Adrenal gland (tissue), 12 donors: ENCODE data around the gene FAM221B. TPM values are rescaled to one million over a fixed set of nuclear protein-coding genes. Genes with fewer than 3 reads are reported as not detected.

Experiments used
- DNase-seq, 7 donors: peaks; one replicate each; pipeline ENCODE4 v3.0.0-alpha.2; 2019 to 2020
- H3K27ac ChIP-seq, 5 donors: fragments of 200-600 bp; sonication (generic) in 4 of 5; 1 replicate in 3 of 5; 2 replicates in 2 of 5; pipeline versions ENCODE4 v1.5.1 to v1.8.0; 2016 to 2020; ENCODE audit warnings: mild to moderate bottlenecking in 1 of 5
- H3K27me3 ChIP-seq: fragments of 200-600 bp; 2 replicates; pipeline ENCODE4 v1.8.0; 2021
- H3K36me3 ChIP-seq, 2 donors: fragments of 200-600 bp; replicated peaks in 1 of 2; 1 replicate in 1 of 2; 2 replicates in 1 of 2; pipeline versions ENCODE4 v1.5.1 to v1.8.0; 2018 to 2022
- H3K4me1 ChIP-seq, 2 donors: fragments of 200-600 bp; replicated peaks in 1 of 2; 1 replicate in 1 of 2; 2 replicates in 1 of 2; pipeline versions ENCODE4 v1.5.1 to v1.8.0; 2018 to 2021
- H3K4me3 ChIP-seq, 4 donors: fragments of 200-600 bp; sonication (generic) in 3 of 4; one replicate each; pipeline ENCODE4 v1.5.1; 2016 to 2018
- H3K9me3 ChIP-seq, 3 donors: fragments of 200-600 bp; sonication (generic) in 1 of 3; replicated peaks in 1 of 3; 1 replicate in 2 of 3; 2 replicates in 1 of 3; pipeline versions ENCODE4 v1.5.1 to v1.8.0; 2016 to 2021
- POLR2A ChIP-seq, 2 donors: fragments of 450-650 bp; IDR thresholded peaks; one replicate each; pipeline ENCODE4 v1.6.1; 2017; ENCODE audit warnings: antibody characterized with exemption in 2 of 2, mild to moderate bottlenecking in 2 of 2, moderate library complexity in 1 of 2
- WGBS, 4 donors: extraction: QIAGEN DNeasy Blood & Tissue Kit in 2 of 4; methylation state at CpG; one replicate each; pipeline versions ENCODE4 v1.1.5 to v1.1.7; 2013 to 2017; 5-methylcytosine and 5-hydroxymethylcytosine counted together
- intact Hi-C, 2 donors: fragments of 100-400 bp; cut with DNase I; formaldehyde crosslinking; loops; one replicate each; pipeline versions ENCODE4 v1.14.1 to v1.15.0; 2022 to 2023
- polyA plus RNA-seq, 3 donors: library from polyadenylated mRNA; stranded (reverse); fragments of 200-250 nt in 2 of 3; fragments of 350-450 nt in 1 of 3; fragmentation: Illumina TruSeq in 1 of 3; extraction: RNeasy Lipid Tissue Mini Kit (QIAGEN cat#74804) in 1 of 3; gene quantifications; one replicate each; pipeline ENCODE4 v1.2.3, GENCODE V29; 2013 to 2014
- total RNA-seq, 9 donors: library from RNA; depleted of rRNA in 4 of 9; stranded (reverse); fragments of >200 nt in 4 of 9; fragments of 120-200 nt in 1 of 9; fragmentation: NEBNext Ultra II Directional in 1 of 9; extraction: Animal tissue kit (Norgen Biotek cat#: 25700) in 1 of 9; gene quantifications; one replicate each; pipeline versions ENCODE4 v1.1.0 to v1.2.4, GENCODE V29; 2013 to 2023
- TF ChIP-seq, protein P1 (sequence below), 6 experiments: fragments of 450-650 bp in 4 of 6; fragments of 200-600 bp in 2 of 6; sonication (generic) in 1 of 6; IDR thresholded peaks; 1 replicate in 5 of 6; 2 replicates in 1 of 6; pipeline versions ENCODE4 v1.5.1 to v1.8.0; 2016 to 2021; ENCODE audit warnings: antibody characterized with exemption in 6 of 6, mild to moderate bottlenecking in 2 of 6, moderate library complexity in 1 of 6
- donor health status: healthy with polysubstance abuse.
- donor health status: Bipolar disorder and iron deficiency.
- donor health status: DM: yes; HTN: yes; CAD: no.
- donor health status: DM: no; HTN: no; CAD: no.
- donor health status: DM: no; HTN: no; CAD: no.
- donor health status: DM: yes; HTN: yes; CAD: no.

The FAM221B gene
- total and polyA plus RNA-seq, 12 donors = 0.07 to 0.22 (median 0.16) TPM; not detected in 9

DNA sequence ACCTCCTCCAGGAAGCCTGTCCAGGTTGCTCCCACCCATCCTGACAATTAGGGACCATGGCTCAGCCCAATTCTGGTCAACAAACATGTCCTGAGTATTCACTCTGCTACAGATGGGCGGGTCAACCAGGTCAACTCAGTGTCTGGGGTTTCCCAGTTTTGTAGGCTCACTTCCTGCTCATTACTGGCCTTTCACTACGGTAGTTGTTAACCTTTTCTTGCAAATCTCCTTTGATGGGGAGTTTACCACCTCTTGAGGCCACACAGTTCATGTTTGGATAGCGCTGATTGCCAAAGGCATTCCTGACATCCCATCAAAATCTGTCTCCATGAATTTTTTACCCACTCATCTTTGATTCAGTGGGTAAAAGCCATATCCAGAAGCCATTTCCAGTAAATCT lies 14.3 kb upstream of the FAM221B start:
- no peaks in the 10 kb centered on the region for H3K27me3 ChIP-seq
- peaks cover 12 to 29% of the 10 kb centered on the region in 2 donors for H3K4me1 ChIP-seq
- intact Hi-C loops = no loop called here
- no peaks in the 10 kb centered on the region for H3K9me3 ChIP-seq
- no peak overlapping the region for H3K27ac ChIP-seq
- no peak for TF ChIP-seq POLR2A (IDR thresholded peaks at IDR 0.05)
- TF ChIP-seq, protein P1, sequence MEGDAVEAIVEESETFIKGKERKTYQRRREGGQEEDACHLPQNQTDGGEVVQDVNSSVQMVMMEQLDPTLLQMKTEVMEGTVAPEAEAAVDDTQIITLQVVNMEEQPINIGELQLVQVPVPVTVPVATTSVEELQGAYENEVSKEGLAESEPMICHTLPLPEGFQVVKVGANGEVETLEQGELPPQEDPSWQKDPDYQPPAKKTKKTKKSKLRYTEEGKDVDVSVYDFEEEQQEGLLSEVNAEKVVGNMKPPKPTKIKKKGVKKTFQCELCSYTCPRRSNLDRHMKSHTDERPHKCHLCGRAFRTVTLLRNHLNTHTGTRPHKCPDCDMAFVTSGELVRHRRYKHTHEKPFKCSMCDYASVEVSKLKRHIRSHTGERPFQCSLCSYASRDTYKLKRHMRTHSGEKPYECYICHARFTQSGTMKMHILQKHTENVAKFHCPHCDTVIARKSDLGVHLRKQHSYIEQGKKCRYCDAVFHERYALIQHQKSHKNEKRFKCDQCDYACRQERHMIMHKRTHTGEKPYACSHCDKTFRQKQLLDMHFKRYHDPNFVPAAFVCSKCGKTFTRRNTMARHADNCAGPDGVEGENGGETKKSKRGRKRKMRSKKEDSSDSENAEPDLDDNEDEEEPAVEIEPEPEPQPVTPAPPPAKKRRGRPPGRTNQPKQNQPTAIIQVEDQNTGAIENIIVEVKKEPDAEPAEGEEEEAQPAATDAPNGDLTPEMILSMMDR (IDR thresholded peaks at IDR 0.05) = no peak
- peaks cover 0 to 5% of the 10 kb centered on the region in 2 donors for H3K36me3 ChIP-seq
- no peak for DNase-seq
- no peak overlapping the region for H3K4me3 ChIP-seq
- WGBS, 4 donors = 71 to 92% (median 87%) methylated on average over 3 of the region's 3 CpGs

DNA sequence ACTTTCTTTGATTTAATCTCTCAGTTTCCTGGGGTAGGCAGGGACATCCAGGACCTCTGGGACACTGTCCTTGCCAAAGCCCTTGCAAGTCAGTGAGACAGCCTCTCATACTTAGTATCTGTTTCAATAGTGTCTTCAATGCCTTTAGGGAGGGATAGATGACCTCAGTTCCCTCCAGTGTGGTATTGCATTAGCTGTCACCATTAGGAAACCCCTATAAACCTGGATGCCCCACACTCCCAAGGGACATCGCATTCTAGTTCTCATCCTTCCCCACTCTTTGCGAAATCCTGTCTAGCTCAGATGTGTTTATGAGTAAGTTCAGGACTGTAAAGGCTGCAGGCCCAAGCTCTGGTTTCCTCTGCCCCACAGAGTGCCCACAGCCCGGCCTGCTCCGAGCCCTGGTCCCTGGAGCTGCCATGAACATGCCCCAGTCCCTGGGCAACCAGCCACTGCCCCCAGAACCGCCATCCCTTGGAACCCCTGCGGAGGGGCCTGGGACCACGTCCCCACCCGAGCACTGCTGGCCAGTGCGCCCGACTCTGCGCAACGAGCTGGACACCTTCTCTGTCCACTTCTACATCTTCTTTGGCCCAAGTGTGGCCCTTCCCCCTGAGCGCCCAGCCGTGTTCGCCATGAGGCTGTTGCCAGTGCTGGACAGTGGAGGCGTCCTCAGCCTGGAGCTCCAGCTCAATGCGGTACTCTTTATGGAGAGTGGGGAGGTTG lies 13.7 kb upstream of the FAM221B start:
- no peak for DNase-seq
- 89 to 100% (median 95%) methylated on average over 9 to 17 of the region's 17 CpGs for WGBS, 4 donors
- intact Hi-C loops = no loop called here
- Histone ChIP-seq H3K4me1 (peaks cover 12 to 26% of the 10 kb centered on the region in 2 donors), H3K9me3 (no peaks in the 10 kb centered on the region), H3K36me3 (peaks cover 0 to 5% of the 10 kb centered on the region in 2 donors), H3K27me3 (no peaks in the 10 kb centered on the region), H3K4me3 (no peak overlapping the region), H3K27ac (no peak overlapping the region)
- no peak for TF ChIP-seq POLR2A (IDR thresholded peaks at IDR 0.05)
- TF ChIP-seq, protein P1 (IDR thresholded peaks at IDR 0.05) = no peak

DNA sequence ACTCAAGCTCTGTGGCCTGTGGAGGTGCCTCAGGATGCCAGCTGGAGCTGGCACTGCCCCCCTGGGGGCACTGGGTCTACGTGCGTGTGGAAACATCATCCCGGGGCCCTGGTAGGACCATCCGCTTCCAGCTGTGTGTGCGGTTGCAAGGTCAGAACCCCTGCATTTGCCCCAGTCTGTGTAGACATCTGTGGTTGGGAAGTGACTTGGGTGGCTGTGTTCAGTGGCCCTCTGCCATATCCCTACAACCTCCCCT lies 13.0 kb upstream of the FAM221B start:
- no peak for TF ChIP-seq POLR2A (IDR thresholded peaks at IDR 0.05)
- TF ChIP-seq, protein P1 (IDR thresholded peaks at IDR 0.05) = no peak
- intact Hi-C loops = no loop called here
- Histone ChIP-seq H3K27ac (no peak overlapping the region), H3K27me3 (no peaks in the 10 kb centered on the region), H3K9me3 (no peaks in the 10 kb centered on the region), H3K4me3 (no peak overlapping the region), H3K36me3 (no peaks in the 10 kb centered on the region), H3K4me1 (peaks cover 12 to 26% of the 10 kb centered on the region in 2 donors)
- DNase-seq = no peak
- 84 to 96% (median 85%) methylated on average over 4 to 5 of the region's 5 CpGs; no CpG with 5 or more reads in 1 of the 4 donors for WGBS, 4 donors

DNA sequence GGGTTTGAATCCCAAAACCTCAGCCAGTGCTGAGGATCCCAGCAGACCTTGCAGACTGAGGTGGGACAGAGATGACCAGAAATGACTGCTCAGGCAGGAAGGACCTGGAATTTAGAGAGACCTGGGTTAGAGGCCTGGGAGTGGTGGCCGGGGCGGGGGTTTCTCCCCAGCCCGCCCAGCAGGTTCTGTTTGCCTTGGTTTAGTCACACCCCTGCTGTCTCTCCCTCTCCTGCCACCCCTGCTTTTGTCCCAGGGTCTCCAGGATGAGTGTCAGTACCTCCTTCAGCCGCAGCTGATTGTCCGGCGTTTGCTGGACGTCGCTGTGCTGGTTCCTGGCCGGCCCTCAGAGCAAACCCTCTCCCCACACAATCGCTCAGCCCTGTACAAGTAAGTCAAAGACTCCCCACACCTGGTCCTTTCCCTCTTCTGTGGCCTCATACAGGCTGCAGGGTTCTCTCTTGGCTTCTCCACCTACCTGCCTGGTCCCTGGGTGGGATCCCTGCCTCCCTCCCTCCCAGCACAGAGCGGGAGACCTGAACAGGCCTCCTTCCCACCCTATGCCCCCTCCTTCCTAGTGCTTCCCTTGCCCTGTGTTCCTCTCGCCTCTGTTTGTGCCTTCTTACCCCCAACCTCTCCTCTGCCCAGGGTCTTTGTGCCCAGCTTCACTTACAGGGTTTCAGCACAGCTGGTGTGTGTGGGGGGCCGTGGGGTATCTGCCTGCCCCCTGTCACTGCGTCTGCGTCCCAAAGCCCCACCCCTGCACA lies 12.5 kb upstream of the FAM221B start:
- Histone ChIP-seq H3K36me3 (no peaks in the 10 kb centered on the region), H3K4me1 (peaks cover 12 to 25% of the 10 kb centered on the region in 2 donors), H3K27me3 (no peaks in the 10 kb centered on the region), H3K27ac (no peak overlapping the region), H3K4me3 (no peak overlapping the region), H3K9me3 (no peaks in the 10 kb centered on the region)
- DNase-seq = no peak
- intact Hi-C loops = no loop called here
- WGBS, 4 donors = 95 to 98% (median 95%) methylated on average over 14 to 15 of the region's 15 CpGs
- TF ChIP-seq POLR2A (IDR thresholded peaks at IDR 0.05) = no peak
- TF ChIP-seq, protein P1 (IDR thresholded peaks at IDR 0.05) = no peak
